Mucosa of stomach (tissue), 1 donor: ENCODE data around the gene ZFY.
"Not testable (repeated sequence)": the region's sequence is repeated elsewhere in the genome, so short reads cannot be mapped to it uniquely, and the experiment has no call there.

ENCODE experiments used
- H3K27me3 ChIP-seq: one replicate; pipeline ENCODE4 v1.7.0; 2013; ENCODE audit warnings: mild to moderate bottlenecking, low read length; ENCODE audit not compliant: control insufficient read depth, insufficient read depth
- H3K36me3 ChIP-seq: one replicate; pipeline ENCODE4 v1.7.0; 2013; ENCODE audit warnings: low read length; ENCODE audit not compliant: control insufficient read depth, insufficient read depth
- H3K4me1 ChIP-seq: one replicate; pipeline ENCODE4 v1.7.0; 2013; ENCODE audit warnings: mild to moderate bottlenecking, low read length; ENCODE audit not compliant: control insufficient read depth, insufficient read depth
- H3K4me3 ChIP-seq: one replicate; pipeline ENCODE4 v1.7.0; 2013; ENCODE audit warnings: low read length
- H3K9ac ChIP-seq: one replicate; pipeline ENCODE4 v1.7.0; 2013; ENCODE audit warnings: mild to moderate bottlenecking, low read length, moderate library complexity
- H3K9me3 ChIP-seq: one replicate; pipeline ENCODE4 v1.7.0; 2013; ENCODE audit warnings: mild to moderate bottlenecking, low read length, moderate library complexity; ENCODE audit not compliant: control insufficient read depth
- donor health status: Pancreatic carcinoma.

The ZFY gene

DNA sequence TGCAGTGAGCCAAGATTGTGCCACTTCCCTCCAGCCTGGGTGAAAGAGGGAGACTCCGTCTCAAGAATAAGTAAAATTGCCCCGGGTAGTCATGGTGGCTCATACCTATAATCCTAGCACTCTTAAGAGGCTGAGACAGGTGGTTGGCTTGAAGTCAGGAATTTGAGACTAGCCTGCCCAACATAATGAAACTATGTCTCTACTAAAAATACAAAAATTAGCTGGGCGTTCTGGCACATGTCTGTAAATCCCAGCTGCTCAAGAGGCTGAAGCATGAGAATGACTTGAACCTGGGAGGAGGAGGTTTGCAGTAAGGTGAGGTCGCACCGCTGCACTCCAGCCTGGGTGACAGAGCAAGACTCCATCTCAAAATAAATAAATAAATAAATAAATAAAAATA, 49.3 kb downstream of the ZFY start:
- no peaks in the 10 kb centered on the region for H3K4me1 ChIP-seq
- no peaks in the 10 kb centered on the region for H3K36me3 ChIP-seq
- no peak overlapping the region for H3K9ac ChIP-seq
- no peak overlapping the region for H3K4me3 ChIP-seq
- no peaks in the 10 kb centered on the region for H3K9me3 ChIP-seq
- H3K27me3 ChIP-seq = no peaks in the 10 kb centered on the region

DNA sequence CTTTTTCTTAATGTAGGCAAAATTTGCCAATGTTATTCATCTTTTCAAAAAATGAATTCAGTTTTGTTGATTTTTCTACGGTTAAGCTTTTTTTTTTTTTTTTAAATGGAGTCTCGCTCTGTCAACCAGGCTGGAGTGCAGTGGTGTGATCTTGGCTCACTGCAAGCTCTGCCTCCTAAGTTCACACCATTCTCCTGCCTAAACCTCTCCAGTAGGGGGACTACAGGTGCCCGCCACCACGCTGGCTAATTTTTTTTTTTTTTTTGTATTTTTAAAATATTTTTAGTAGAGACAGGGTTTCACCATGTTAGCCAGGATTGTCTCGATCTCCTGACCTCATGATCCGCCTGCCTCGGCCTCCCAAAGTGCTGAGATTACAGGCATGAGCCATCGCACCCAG, 52.0 kb downstream of the ZFY start:
- H3K36me3 ChIP-seq, H3K27me3 ChIP-seq, H3K9me3 ChIP-seq, H3K4me3 ChIP-seq, H3K4me1 ChIP-seq, H3K9ac ChIP-seq: not testable (repeated sequence)

DNA sequence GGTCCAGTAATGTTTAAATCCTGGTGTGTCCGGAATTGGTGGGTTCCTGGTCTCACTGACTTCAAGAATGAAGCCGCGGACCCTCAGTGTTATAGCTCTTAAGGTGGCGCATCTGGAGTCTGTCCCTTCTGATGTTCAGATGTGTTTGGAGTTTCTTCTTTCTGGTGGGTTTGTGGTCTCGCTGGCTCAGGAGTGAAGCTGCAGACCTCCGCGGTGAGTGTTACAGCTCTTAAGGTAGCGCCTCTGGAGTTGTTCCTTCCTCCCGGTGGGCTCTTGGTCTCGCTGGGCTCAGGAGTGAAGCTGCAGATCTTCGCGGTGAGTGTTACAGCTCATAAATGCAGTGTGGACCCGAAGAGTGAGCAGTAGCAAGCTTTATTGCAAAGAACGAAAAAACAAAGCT, 62.2 kb downstream of the ZFY start:
- H3K36me3 ChIP-seq, H3K4me3 ChIP-seq, H3K9ac ChIP-seq, H3K9me3 ChIP-seq, H3K27me3 ChIP-seq, H3K4me1 ChIP-seq: not testable (repeated sequence)

DNA sequence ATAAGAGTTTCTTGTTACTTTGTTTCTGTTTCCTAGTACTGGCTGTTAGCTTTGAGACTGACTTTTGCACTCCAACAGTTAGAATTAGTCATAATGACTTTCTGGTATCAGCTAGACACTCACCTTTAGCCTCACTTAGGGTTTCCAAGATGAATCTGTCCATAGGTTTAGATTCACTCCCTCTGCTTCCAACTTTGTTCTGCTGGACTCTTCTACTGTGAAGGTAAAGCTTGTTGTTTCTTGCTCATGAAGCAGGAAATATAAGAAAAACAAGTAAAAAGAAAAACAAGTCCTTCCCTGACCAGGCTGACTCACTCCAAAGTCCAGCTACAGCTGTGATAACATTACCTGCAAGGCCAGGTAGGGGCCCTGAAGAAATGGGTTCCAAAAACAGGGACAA, 67.0 kb downstream of the ZFY start:
- Histone ChIP-seq H3K27me3 (no peaks in the 10 kb centered on the region), H3K4me3 (no peak overlapping the region), H3K9me3 (no peaks in the 10 kb centered on the region), H3K9ac (peak overlapping the region; percentile 22), H3K36me3 (no peaks in the 10 kb centered on the region), H3K4me1 (peaks cover 22% of the 10 kb centered on the region)

DNA sequence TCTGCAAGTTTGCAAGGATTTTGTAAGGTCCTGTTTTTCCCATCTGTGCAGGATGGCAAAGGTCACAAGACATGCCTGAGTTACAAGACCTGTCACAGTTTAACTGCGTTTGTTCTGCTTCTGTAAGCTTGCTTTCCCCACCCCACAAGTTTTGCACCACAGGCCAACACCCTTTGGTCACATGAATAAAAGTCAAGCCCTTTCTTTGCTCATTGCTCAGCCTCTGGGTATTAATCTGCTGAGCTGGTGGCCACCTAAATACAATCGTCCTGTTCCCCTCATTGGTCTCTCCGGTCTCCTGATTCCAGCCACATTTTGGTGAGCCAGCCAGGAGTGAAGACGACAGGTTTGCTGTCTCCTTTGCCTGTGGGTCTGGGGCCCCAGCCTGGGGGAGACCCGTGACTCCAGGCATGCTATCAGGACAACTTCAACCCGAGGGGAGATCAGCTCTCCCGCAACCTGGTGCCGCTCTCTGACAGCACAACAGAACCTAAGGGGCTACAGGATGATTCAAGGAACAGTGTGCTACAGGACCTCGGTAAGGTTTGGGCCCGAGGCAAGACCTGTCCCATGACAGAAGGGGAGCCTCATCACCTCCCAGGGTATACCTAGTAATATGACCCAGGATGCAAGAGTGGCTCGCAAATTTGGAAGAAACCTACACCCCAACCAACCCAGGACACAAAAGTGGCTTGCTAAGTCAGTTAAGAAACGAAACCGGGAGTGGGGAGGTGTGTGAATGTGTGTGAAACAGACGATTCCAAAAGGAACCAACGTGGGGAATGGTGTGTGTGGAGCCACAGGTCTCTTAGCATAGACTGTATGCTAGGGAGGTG, 67.7 kb downstream of the ZFY start:
- Histone ChIP-seq H3K36me3 (no peaks in the 10 kb centered on the region), H3K4me1 (peaks cover 22% of the 10 kb centered on the region), H3K27me3 (no peaks in the 10 kb centered on the region), H3K9ac (peak overlapping the region; percentile 89), H3K4me3 (peak overlapping the region; percentile 82), H3K9me3 (no peaks in the 10 kb centered on the region)

DNA sequence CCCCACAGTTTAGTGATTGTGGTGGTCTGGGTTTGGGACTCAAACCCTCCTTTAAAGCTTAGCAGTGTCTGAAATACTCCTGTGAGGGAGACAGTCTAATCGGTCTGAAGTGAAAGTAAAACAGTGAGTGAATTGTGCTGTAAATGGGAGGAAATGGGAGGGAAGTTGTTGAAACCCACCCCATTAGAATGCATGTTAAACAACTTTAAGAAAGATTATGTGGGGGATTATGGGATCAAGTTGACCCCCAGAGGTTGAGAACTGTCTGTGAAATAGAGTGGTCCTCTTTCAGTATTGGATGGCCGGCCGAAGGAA, 68.3 kb downstream of the ZFY start:
- no peaks in the 10 kb centered on the region for H3K9me3 ChIP-seq
- peak overlapping the region; percentile 82 for H3K4me3 ChIP-seq
- peaks cover 22% of the 10 kb centered on the region for H3K4me1 ChIP-seq
- no peaks in the 10 kb centered on the region for H3K36me3 ChIP-seq
- H3K27me3 ChIP-seq = no peaks in the 10 kb centered on the region
- H3K9ac ChIP-seq = peak overlapping the region; percentile 89

DNA sequence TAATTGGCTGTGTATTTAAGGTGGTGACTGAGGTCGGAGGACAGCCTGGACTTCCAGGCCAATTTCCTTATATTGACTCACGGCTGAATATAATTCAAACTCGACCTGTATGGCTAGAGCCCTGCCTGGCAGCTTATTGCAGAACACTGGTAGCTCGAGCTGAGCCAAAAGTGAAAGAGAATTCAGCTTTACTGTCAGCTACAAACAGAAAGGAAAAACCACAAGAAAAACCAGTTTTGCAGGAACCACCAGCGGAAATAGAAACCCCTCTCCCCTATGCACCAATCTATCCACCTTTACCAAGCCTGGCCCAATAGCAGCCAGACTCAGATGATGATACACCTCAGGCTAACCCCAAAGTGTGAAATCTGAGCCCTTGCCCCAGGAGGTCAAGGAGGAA, 68.7 kb downstream of the ZFY start:
- no peaks in the 10 kb centered on the region for H3K9me3 ChIP-seq
- no peaks in the 10 kb centered on the region for H3K36me3 ChIP-seq
- H3K4me1 ChIP-seq = peaks cover 22% of the 10 kb centered on the region
- peak overlapping the region; percentile 89 for H3K9ac ChIP-seq
- no peaks in the 10 kb centered on the region for H3K27me3 ChIP-seq
- H3K4me3 ChIP-seq = peak overlapping the region; percentile 82

DNA sequence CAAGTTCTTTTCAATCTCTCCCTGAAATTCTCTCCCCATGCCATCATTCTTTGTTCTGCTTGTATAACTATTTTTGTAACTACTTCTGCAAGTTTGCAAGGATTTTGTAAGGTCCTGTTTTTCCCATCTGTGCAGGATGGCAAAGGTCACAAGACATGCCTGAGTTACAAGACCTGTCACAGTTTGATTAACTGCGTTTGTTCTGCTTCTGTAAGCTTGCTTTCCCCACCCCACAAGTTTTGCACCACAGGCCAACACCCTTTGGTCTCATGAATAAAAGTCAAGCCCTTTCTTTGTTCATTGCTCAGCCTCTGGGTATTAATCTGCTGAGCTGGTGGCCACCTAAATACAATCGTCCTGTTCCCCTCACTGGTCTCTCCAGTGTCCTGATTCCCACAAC, 70.8 kb downstream of the ZFY start:
- peaks cover 22% of the 10 kb centered on the region for H3K4me1 ChIP-seq
- not testable (repeated sequence) for H3K27me3 ChIP-seq, H3K36me3 ChIP-seq, H3K9ac ChIP-seq, H3K9me3 ChIP-seq, H3K4me3 ChIP-seq

DNA sequence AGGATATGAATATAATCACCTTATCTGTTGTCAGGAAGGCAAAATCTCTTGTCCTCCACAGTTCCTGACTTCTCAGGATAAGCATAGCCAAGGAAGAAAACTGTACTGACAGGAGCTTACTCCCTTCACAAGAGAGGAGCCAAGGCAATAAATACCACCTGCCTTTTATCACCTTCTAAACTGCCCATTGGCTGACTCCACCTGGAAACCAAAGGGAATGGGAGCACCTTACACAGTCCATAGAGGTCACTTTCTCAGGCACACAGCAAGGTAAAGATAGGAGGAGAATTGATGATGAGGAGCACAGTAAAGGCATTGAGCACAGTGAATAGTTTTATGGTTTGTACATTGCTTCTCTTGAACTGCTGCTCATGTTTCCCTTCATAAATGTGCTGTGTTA, 72.8 kb downstream of the ZFY start:
- Histone ChIP-seq H3K4me1 (peaks cover 22% of the 10 kb centered on the region), H3K27me3 (no peaks in the 10 kb centered on the region), H3K36me3 (no peaks in the 10 kb centered on the region), H3K4me3 (no peak overlapping the region), H3K9me3 (no peaks in the 10 kb centered on the region), H3K9ac (no peak overlapping the region)

DNA sequence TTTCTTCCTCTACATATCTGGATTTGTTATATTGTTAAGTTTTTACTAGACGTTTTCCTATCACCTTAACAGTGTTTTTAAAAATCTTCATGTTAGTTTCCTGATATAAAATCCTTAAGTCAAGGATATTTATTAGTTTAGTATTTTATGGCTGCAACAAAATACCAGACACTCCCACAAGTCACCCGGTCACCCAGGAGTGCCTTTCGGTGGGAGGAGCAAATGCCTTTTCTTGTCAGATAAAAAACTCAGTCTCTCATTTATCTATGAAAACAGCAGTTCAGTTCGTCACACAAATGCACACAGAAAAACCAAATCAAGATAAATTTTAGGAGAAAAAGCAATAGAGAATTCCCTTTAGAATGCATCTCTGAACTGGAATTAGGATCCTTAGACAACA, 77.0 kb downstream of the ZFY start:
- Histone ChIP-seq H3K36me3 (no peaks in the 10 kb centered on the region), H3K27me3 (no peaks in the 10 kb centered on the region), H3K9ac (no peak overlapping the region), H3K9me3 (no peaks in the 10 kb centered on the region), H3K4me3 (no peak overlapping the region), H3K4me1 (no peaks in the 10 kb centered on the region)

DNA sequence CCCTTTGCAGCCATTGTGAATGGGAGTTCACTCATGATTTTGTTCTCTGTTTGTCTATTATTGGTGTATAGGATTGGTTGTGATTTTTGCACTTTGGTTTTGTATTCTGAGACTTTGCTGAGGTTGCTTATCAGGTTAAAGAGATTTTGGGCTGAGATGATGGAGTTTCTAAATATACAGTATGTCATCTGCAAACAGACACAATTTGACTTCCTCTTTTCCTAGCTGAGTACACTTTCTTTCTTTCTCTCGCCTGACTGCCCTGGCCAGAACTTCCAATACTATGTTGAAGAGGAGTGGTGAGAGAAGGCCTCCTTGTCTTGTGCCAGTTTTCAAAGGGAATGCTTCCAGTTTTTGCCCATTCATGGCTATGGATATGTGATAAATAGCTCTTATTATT, 81.4 kb downstream of the ZFY start:
- no peaks in the 10 kb centered on the region for H3K9me3 ChIP-seq
- no peaks in the 10 kb centered on the region for H3K27me3 ChIP-seq
- no peaks in the 10 kb centered on the region for H3K36me3 ChIP-seq
- H3K4me3 ChIP-seq = no peak overlapping the region
- no peak overlapping the region for H3K9ac ChIP-seq
- H3K4me1 ChIP-seq = peaks cover 1% of the 10 kb centered on the region

DNA sequence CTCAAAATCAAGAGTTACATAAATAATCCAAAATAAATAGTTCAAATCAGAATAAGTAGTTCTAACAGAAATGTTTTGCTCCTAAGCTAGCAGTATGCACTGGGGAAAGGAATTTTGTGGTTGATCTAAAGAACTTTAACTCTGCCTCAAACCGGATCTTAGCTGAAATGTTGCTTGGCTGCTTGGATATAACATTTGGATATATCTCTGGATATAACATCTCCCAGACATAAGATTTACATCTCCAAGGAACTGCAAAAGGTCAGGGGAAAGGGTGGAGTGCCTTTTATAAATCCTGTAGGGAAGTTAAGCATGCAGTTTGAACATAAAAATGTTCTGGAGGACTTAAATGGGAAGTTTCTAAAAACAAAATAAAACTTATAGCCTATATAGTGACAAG, 83.4 kb downstream of the ZFY start:
- H3K4me3 ChIP-seq = no peak overlapping the region

DNA sequence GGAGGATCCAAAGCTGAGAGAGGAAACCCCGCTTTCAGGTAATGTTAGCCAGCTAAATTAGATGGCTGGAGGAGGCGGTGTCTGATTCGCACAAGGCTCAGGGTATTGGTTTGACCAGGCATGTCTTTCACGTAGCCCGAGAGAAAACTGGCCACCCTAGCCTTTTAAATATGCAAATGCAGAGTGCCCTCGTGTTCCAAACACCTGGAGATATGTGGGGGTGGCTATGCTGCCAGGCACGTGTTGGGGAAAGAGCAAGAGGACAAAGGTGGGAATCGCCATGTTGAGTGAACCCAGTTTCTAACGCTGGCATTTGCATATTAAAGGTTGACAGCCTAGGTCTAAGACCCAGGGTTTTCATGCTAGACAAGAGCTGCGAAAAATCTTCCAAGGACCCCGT, 84.4 kb downstream of the ZFY start:
- no peaks in the 10 kb centered on the region for H3K9me3 ChIP-seq
- no peaks in the 10 kb centered on the region for H3K27me3 ChIP-seq
- peaks cover 3% of the 10 kb centered on the region for H3K4me1 ChIP-seq
- no peaks in the 10 kb centered on the region for H3K36me3 ChIP-seq
- no peak overlapping the region for H3K4me3 ChIP-seq
- H3K9ac ChIP-seq = no peak overlapping the region

More for the DNA sequence above, 83.4 kb downstream of the ZFY start:
- peaks cover 3% of the 10 kb centered on the region for H3K4me1 ChIP-seq
- no peaks in the 10 kb centered on the region for H3K9me3 ChIP-seq
- H3K9ac ChIP-seq = no peak overlapping the region
- no peaks in the 10 kb centered on the region for H3K27me3 ChIP-seq
- no peaks in the 10 kb centered on the region for H3K36me3 ChIP-seq
